IMR-90 (cell line): Measurements from ENCODE around the gene CPB1. TPM values are rescaled to one million over a fixed set of nuclear protein-coding genes. Genes with fewer than 3 reads are reported as not detected.

Experiments
- ATAC-seq: fragments of 200-7000 bp; cut with Tn5 transposase; 2 replicates; pipeline ENCODE4 v1.9.1; 2020; ENCODE audit warnings: low read depth, mild to moderate bottlenecking, moderate library complexity
- BruUV-seq: library from RNA; stranded (reverse); fragments of 400-500 nt; replicated peaks from 2 replicates; lab custom pipeline; 2021; lab: Mats Ljungman, UMichigan
- CTCF ChIA-PET: fragments of 300-600 bp; formaldehyde crosslinking; extraction: SDS; loops from one replicate; lab custom pipeline; 2021; ENCODE audit warnings: antibody characterized with exemption; lab: Yijun Ruan, JAX
- POLR2A ChIA-PET: fragments of 300-600 bp; sonication (Branson Sonifier 250); formaldehyde crosslinking; loops from one replicate; lab custom pipeline; 2022; ENCODE audit warnings: antibody characterized with exemption; ENCODE audit not compliant: unreplicated experiment; lab: Charles Lee
- DNase-seq: peaks from one replicate; pipeline ENCODE4 v3.0.0; 2013
- H2AFZ ChIP-seq: replicated peaks from 2 replicates; pipeline ENCODE3; 2013; ENCODE audit warnings: low read length, mild to moderate bottlenecking; ENCODE audit not compliant: poor library complexity
- H2AK5ac ChIP-seq: 2 replicates; pipeline ENCODE4 v1.6.1; 2013; ENCODE audit warnings: low read depth, low read length, inconsistent platforms
- H2AK9ac ChIP-seq: replicated peaks from 2 replicates; pipeline ENCODE3; 2013; ENCODE audit warnings: mild to moderate bottlenecking, low read depth, low read length, moderate library complexity; ENCODE audit not compliant: poor library complexity
- H2BK120ac ChIP-seq: 2 replicates; pipeline ENCODE4 v1.6.1; 2013; ENCODE audit warnings: low read depth, low read length, inconsistent platforms
- H2BK15ac ChIP-seq: 3 replicates; pipeline ENCODE4 v1.6.1; 2013; ENCODE audit warnings: low read depth, low read length, inconsistent platforms
- H2BK20ac ChIP-seq: 2 replicates; pipeline ENCODE4 v1.6.1; 2013; ENCODE audit warnings: low read depth, mild to moderate bottlenecking, inconsistent platforms, low read length, moderate library complexity
- H2BK5ac ChIP-seq: 2 replicates; pipeline ENCODE4 v1.6.1; 2013; ENCODE audit warnings: mild to moderate bottlenecking, low read depth, low read length, inconsistent platforms; ENCODE audit not compliant: poor library complexity, severe bottlenecking
- H3K14ac ChIP-seq: replicated peaks from 2 replicates; pipeline ENCODE4 v1.6.1; 2013; ENCODE audit warnings: low read depth, low read length, inconsistent platforms
- H3K18ac ChIP-seq: 2 replicates; pipeline ENCODE4 v1.6.1; 2013; ENCODE audit warnings: low read depth, low read length, control low read depth
- H3K23ac ChIP-seq: 2 replicates; pipeline ENCODE4 v1.6.1; 2013; ENCODE audit warnings: low read depth, low read length, inconsistent platforms
- H3K27ac ChIP-seq: 2 replicates; pipeline ENCODE4 v1.5.1; 2013; ENCODE audit warnings: mild to moderate bottlenecking, control low read depth, low read length; ENCODE audit not compliant: insufficient read depth
- H3K27me3 ChIP-seq: 2 replicates; pipeline ENCODE4 v1.6.1; 2013; ENCODE audit warnings: low read length; ENCODE audit not compliant: control insufficient read depth, insufficient read depth
- H3K36me3 ChIP-seq: 2 replicates; pipeline ENCODE4 v1.6.1; 2013; ENCODE audit warnings: low read length, mixed read lengths; ENCODE audit not compliant: control insufficient read depth, insufficient read depth
- H3K4ac ChIP-seq: 2 replicates; pipeline ENCODE4 v1.6.1; 2013; ENCODE audit warnings: low read depth, low read length, inconsistent platforms
- H3K4me1 ChIP-seq: 2 replicates; pipeline ENCODE4 v1.6.1; 2013; ENCODE audit warnings: low read length, mixed read lengths; ENCODE audit not compliant: control insufficient read depth, insufficient read depth
- H3K4me2 ChIP-seq: 2 replicates; pipeline ENCODE4 v1.6.1; 2013; ENCODE audit warnings: low read depth, mild to moderate bottlenecking, control low read depth, low read length, moderate library complexity
- H3K4me3 ChIP-seq: 2 replicates; pipeline ENCODE4 v1.5.1; 2013; ENCODE audit warnings: low read depth, mild to moderate bottlenecking, control low read depth, low read length, moderate library complexity; ENCODE audit not compliant: insufficient read depth
- H3K56ac ChIP-seq: 2 replicates; pipeline ENCODE4 v1.6.1; 2013; ENCODE audit warnings: low read length, inconsistent platforms; ENCODE audit not compliant: insufficient read depth; ENCODE audit errors: extremely low read depth
- H3K79me1 ChIP-seq, 2 experiments: 2 replicates each; pipeline ENCODE4 v1.6.1; 2013; ENCODE audit warnings: low read length in 2 of 2, inconsistent platforms in 1 of 2, low read depth in 1 of 2
- H3K9ac ChIP-seq: 2 replicates; pipeline ENCODE4 v1.6.1; 2013; ENCODE audit warnings: low read depth, low read length, control low read depth
- H3K9me1 ChIP-seq: 2 replicates; pipeline ENCODE4 v1.6.1; 2013; ENCODE audit warnings: low read length, inconsistent platforms; ENCODE audit not compliant: insufficient read depth
- H3K9me3 ChIP-seq: 2 replicates; pipeline ENCODE4 v1.6.1; 2013; ENCODE audit warnings: low read length; ENCODE audit not compliant: control insufficient read depth, insufficient read depth
- H4K20me1 ChIP-seq: 2 replicates; pipeline ENCODE4 v1.6.1; 2013; ENCODE audit warnings: low read length, inconsistent platforms; ENCODE audit not compliant: insufficient read depth
- H4K5ac ChIP-seq: 2 replicates; pipeline ENCODE4 v1.6.1; 2013; ENCODE audit warnings: mild to moderate bottlenecking, low read depth, low read length, control low read depth
- H4K8ac ChIP-seq, 2 experiments: 2 replicates each; pipeline ENCODE4 v1.6.1; 2013; ENCODE audit warnings: low read depth in 2 of 2, low read length in 2 of 2, control low read depth in 1 of 2, inconsistent platforms in 1 of 2
- H4K91ac ChIP-seq: 2 replicates; pipeline ENCODE4 v1.6.1; 2013; ENCODE audit warnings: low read depth, low read length, inconsistent platforms; ENCODE audit not compliant: insufficient read depth
- CHD1 ChIP-seq: IDR thresholded peaks from 2 replicates; pipeline ENCODE4 v1.6.1; 2012; ENCODE audit warnings: low read depth, low read length, improper control_type of control experiment
- FOS ChIP-seq: fragments of 150-350 bp; IDR thresholded peaks from 2 replicates; pipeline ENCODE4 v1.6.1; 2016; ENCODE audit warnings: low read depth, low read length
- MAZ ChIP-seq: IDR thresholded peaks from 2 replicates; pipeline ENCODE4 v1.6.1; 2012; ENCODE audit warnings: low read depth, mild to moderate bottlenecking, low read length, improper control_type of control experiment, moderate library complexity, borderline replicate concordance
- MXI1 ChIP-seq: IDR thresholded peaks from 2 replicates; pipeline ENCODE4 v1.6.1; 2012; ENCODE audit warnings: low read depth, mild to moderate bottlenecking, low read length, moderate library complexity, borderline replicate concordance
- NFE2L2 ChIP-seq: fragments of 150-350 bp; IDR thresholded peaks from 2 replicates; pipeline ENCODE4 v1.6.1; 2016; ENCODE audit warnings: low read depth, mild to moderate bottlenecking, low read length
- SMC3 ChIP-seq: fragments of 150-350 bp; IDR thresholded peaks from 2 replicates; pipeline ENCODE4 v1.6.1; 2016; ENCODE audit warnings: low read depth, mild to moderate bottlenecking, antibody characterized with exemption, low read length, moderate library complexity
- WGBS, 2 experiments: methylation state at CpG; one replicate each; pipeline versions ENCODE4 v1.1.5 to v1.1.7; 2013; ENCODE audit warnings: missing lambda C conversion rate in 2 of 2; ENCODE audit not compliant: insufficient read length in 1 of 2; ENCODE audit errors: extremely low coverage in 2 of 2; 5-methylcytosine and 5-hydroxymethylcytosine counted together
- dilution Hi-C: fragments of 300-500 bp; cut with HindIII; formaldehyde crosslinking; loops from one replicate; pipeline ENCODE4 v1.14.3; 2018; ENCODE audit warnings: low sequenced_read_pairs; ENCODE audit not compliant: unreplicated experiment
- in situ Hi-C: fragments of 300-500 bp; cut with MboI; formaldehyde crosslinking; loops from 3 replicates; pipeline ENCODE4 v1.14.3; 2019; ENCODE audit warnings: low sequenced_read_pairs, inconsistent platforms, mixed read lengths
- intact Hi-C: fragments of 100-400 bp; cut with micrococcal nuclease; formaldehyde crosslinking; loops from 2 replicates; pipeline ENCODE4 v1.10.0; 2022
- polyA plus RNA-seq, 3 experiments: library from polyadenylated mRNA; depleted of rRNA; stranded (reverse); fragments of >200 nt; gene quantifications; 2 replicates each; pipeline ENCODE4 v1.2.3, GENCODE V29; 2012; ENCODE audit warnings: low replicate concordance in 1 of 3
- total RNA-seq: library from RNA; depleted of rRNA; stranded (reverse); fragments of >200 nt; gene quantifications from 2 replicates; pipeline ENCODE4 v1.2.3, GENCODE V29; 2012
- TF ChIP-seq, protein P1 (sequence below): fragments of 150-350 bp; IDR thresholded peaks from 2 replicates; pipeline ENCODE4 v1.6.1; 2017; ENCODE audit warnings: mild to moderate bottlenecking, antibody characterized with exemption, low read length, low read depth

The CPB1 gene
- total and polyA plus RNA-seq, 2 of the 4 experiments (the other 2 are of a cell fraction), result not detected

DNA sequence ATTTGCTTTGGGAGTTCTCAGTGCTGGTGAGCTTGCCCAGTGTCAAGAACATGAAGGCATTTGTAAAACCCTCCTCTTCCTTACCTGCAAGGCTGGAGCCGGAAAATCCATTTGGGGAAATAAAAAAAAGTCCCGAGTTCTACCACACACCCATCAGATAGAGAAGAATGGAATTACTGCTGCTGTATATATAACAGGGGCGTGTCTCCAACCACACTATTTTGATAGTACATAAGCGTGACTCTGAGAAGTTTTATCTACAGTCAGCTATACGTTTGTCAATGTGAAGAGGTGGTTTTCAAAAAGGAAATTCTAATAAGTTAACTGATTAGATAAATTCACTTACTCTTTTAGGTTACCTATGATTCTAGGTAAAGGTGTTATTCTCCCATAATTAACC is 36.2 kb downstream of the CPB1 start:
- CTCF ChIA-PET, result interaction anchor here (1.6 kb wide), 1 partner anchor 11 kb away, joined by 4 read pairs; no protein-coding TSS in a partner anchor
- Histone ChIP-seq H3K23ac (no peak overlapping the region), H4K8ac (no peak overlapping the region), H2BK5ac (no peak overlapping the region), H2BK20ac (0 out of 2 replicates have a peak overlapping the region, but pooled peaks have one; percentile 20), H3K4ac (no peak overlapping the region), H3K9me1 (no peaks in the 10 kb centered on the region), H3K4me1 (no peaks in the 10 kb centered on the region), H3K9me3 (no peaks in the 10 kb centered on the region), H2BK15ac (no peak overlapping the region), H2AFZ (no peak overlapping the region), H4K91ac (peak overlapping the region; percentile 0; the same call in 1 of the 2 replicates), H4K20me1 (no peaks in the 10 kb centered on the region), H3K36me3 (no peaks in the 10 kb centered on the region), H3K4me3 (no peak overlapping the region), H2AK5ac (no peak overlapping the region), H3K56ac (no peak overlapping the region), H3K4me2 (no peak overlapping the region), H3K79me1 (no peaks in the 10 kb centered on the region), H3K14ac (no peak overlapping the region), H3K18ac (no peak overlapping the region), H2BK120ac (0 out of 2 replicates have a peak overlapping the region, but pooled peaks have one; percentile 71), H2AK9ac (no peak overlapping the region), H3K27me3 (peaks cover 3% of the 10 kb centered on the region; the same call in 1 of the 2 replicates), H3K9ac (no peak overlapping the region), H3K27ac (no peak overlapping the region), H4K5ac (no peak overlapping the region)
- POLR2A ChIA-PET, result no interaction called here
- BruUV-seq, result no TSS peak
- ATAC-seq, result no peak
- WGBS, 2 experiments, result no CpG with 5 or more reads among the region's 5 CpGs
- intact Hi-C loops (loop anchor here (10.0 kb wide), 1 partner anchor 559 kb away; no protein-coding TSS in a partner anchor), in situ Hi-C loops (loop anchor here (5.0 kb wide), 1 partner anchor 83 kb away; no protein-coding TSS in a partner anchor), dilution Hi-C loops (no loop called here)
- TF ChIP-seq NFE2L2 (no peak), FOS (no peak), SMC3 (no peak), CHD1 (no peak), MXI1 (no peak), MAZ (no peak)
- TF ChIP-seq, protein P1, sequence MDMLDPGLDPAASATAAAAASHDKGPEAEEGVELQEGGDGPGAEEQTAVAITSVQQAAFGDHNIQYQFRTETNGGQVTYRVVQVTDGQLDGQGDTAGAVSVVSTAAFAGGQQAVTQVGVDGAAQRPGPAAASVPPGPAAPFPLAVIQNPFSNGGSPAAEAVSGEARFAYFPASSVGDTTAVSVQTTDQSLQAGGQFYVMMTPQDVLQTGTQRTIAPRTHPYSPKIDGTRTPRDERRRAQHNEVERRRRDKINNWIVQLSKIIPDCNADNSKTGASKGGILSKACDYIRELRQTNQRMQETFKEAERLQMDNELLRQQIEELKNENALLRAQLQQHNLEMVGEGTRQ, result no peak
- DNase-seq, result no peak
